Measurements from ENCODE around the gene RNF113A.

GRCh38 chrX:119870626-119871131, 854 bp downstream of the RNF113A start:
- peak in 1 of 3 donors; percentile 9 for TF ChIP-seq POLR2AphosphoS5 (IDR thresholded peaks at IDR 0.05)
- no peak for TF ChIP-seq CTCF (IDR thresholded peaks at IDR 0.05)
